Stimulated activated CD4-positive, alpha-beta T cell treated with anti-CD3 and anti-CD28 coated beads, Interleukin-12 subunit alpha, Interleukin-12 subunit beta, amount 100 ng/mL, for 48 hours (primary cell): ENCODE measurements around the gene CALML6.
"Not testable (repeated sequence)": the region's sequence is repeated elsewhere in the genome, so short reads cannot be mapped to it uniquely, and the experiment has no call there.

Source experiments
- DNase-seq, 3 donors: peaks; one replicate each; pipeline ENCODE4 v3.0.0-alpha.2; 2020; ENCODE audit warnings: low read depth in 2 of 3, low spot score in 1 of 3

The CALML6 gene

GRCh38 chr1:1914971-1915692 is at the start of gene CALML6:
TSS of gene CALML6 (plus strand) at chr1:1915260. CDS start at chr1:1915281, 21 bp downstream.
- DNase-seq = no peak

- DNase-seq = no peak
These were observed 47.9 kb upstream of the CALML6 start for GRCh38 chr1:1867164-1867563.

GRCh38 chr1:1869469-1869868 is 45.6 kb upstream of the CALML6 start:
- no peak for DNase-seq

GRCh38 chr1:1872329-1872994 is 42.6 kb upstream of the CALML6 start:
- DNase-seq = no peak

GRCh38 chr1:1873186-1873585 is 41.9 kb upstream of the CALML6 start:
- no peak for DNase-seq

GRCh38 chr1:1874901-1875300 is 40.2 kb upstream of the CALML6 start:
- DNase-seq = no peak

GRCh38 chr1:1875932-1876331 is 39.1 kb upstream of the CALML6 start:
- no peak for DNase-seq

- no peak for DNase-seq
These were observed 38.6 kb upstream of the CALML6 start for GRCh38 chr1:1876335-1876930.

- no peak for DNase-seq
These were observed 37.1 kb upstream of the CALML6 start for GRCh38 chr1:1877865-1878436.

- DNase-seq = no peak
These were observed 35.1 kb upstream of the CALML6 start for GRCh38 chr1:1879942-1880341.

- DNase-seq = no peak
These were observed 34.3 kb upstream of the CALML6 start for GRCh38 chr1:1880617-1881312.

- no peak for DNase-seq
These were observed 33.3 kb upstream of the CALML6 start for GRCh38 chr1:1881727-1882126.

- DNase-seq = no peak
These were observed 31.8 kb upstream of the CALML6 start for GRCh38 chr1:1883092-1883873.

GRCh38 chr1:1883890-1884289 is 31.2 kb upstream of the CALML6 start:
- not testable (repeated sequence) for DNase-seq

GRCh38 chr1:1889090-1889750 is 25.8 kb upstream of the CALML6 start:
- no peak for DNase-seq

GRCh38 chr1:1889847-1890505 is 25.1 kb upstream of the CALML6 start:
- peak in 1 of 3 donors; percentile 35 for DNase-seq

GRCh38 chr1:1890506-1891348 is 24.3 kb upstream of the CALML6 start, which contains the start of gene GNB1:
TSS of gene GNB1 (minus strand) at chr1:1891087. CDS start at chr1:1825453, 65,634 bp downstream.
- peak; percentile 77 to 84 (median 77) for DNase-seq

GRCh38 chr1:1891349-1892078 is 23.5 kb upstream of the CALML6 start:
- DNase-seq = peak; percentile 23 to 64 (median 39)
